Measurements from ENCODE around the gene EIF2B2. TPM values are rescaled to one million over a fixed set of nuclear protein-coding genes. Genes with fewer than 3 reads are reported as not detected.

Gene EIF2B2
- total and polyA plus RNA-seq, 2 of the 13 experiments (the other 11 are each of a cell fraction or from before 2014, with no cell fraction given), result 54.4 to 78.6 TPM

- TF ChIP-seq ZBTB46 (CRISPR knock-in tag; IDR thresholded peaks at IDR 0.05; ENCODE audit: borderline replicate concordance) (no peak), ZNF574 (CRISPR knock-in tag; IDR thresholded peaks at IDR 0.05) (no peak; the same call in 1 of the 2 replicates), CBFB (CRISPR knock-in tag; IDR thresholded peaks at IDR 0.05) (no peak), HOXD1 (CRISPR knock-in tag; IDR thresholded peaks at IDR 0.05) (0 out of 2 replicates have a peak, but pooled peaks have one; percentile 67), ESRRA (CRISPR knock-in tag; IDR thresholded peaks at IDR 0.05; ENCODE audit: low read depth) (no peak), PHF8 (CRISPR knock-in tag; IDR thresholded peaks at IDR 0.05) (peak; percentile 88), MAF1 (CRISPR knock-in tag; IDR thresholded peaks at IDR 0.05; ENCODE audit: borderline replicate concordance) (no peak), ZNF768 (CRISPR knock-in tag; IDR thresholded peaks at IDR 0.05) (peak; percentile 75; the same call in 1 of the 2 replicates), MBNL3 (CRISPR knock-in tag; conservative IDR thresholded peaks at IDR 0.05) (no peak), ZNF562 (CRISPR knock-in tag; IDR thresholded peaks at IDR 0.05; ENCODE audit: borderline replicate concordance) (no peak), JARID2 (CRISPR knock-in tag; IDR thresholded peaks at IDR 0.05; ENCODE audit: insufficient replicate concordance) (no peak), IKZF5 (CRISPR knock-in tag; IDR thresholded peaks at IDR 0.05) (peak; percentile 65), SIX1 (CRISPR knock-in tag; IDR thresholded peaks at IDR 0.05; ENCODE audit: borderline replicate concordance) (no peak), MTA1 (CRISPR knock-in tag; IDR thresholded peaks at IDR 0.05; ENCODE audit: borderline replicate concordance) (no peak), BCLAF1 (IDR thresholded peaks at IDR 0.05) (no peak), ZBTB37 (CRISPR knock-in tag; IDR thresholded peaks at IDR 0.05) (no peak), ZNF839 (CRISPR knock-in tag; IDR thresholded peaks at IDR 0.05; ENCODE audit: borderline replicate concordance) (no peak), ZNF496 (CRISPR knock-in tag; IDR thresholded peaks at IDR 0.05; ENCODE audit: insufficient replicate concordance) (no peak)
Measured at GRCh38 chr14:75050852-75051555, 48.3 kb downstream of the EIF2B2 start, which contains the start of gene MLH3 (continued).

All from HepG2 (cell line).